NCI-H187 treated with DMSO at 0.1 percent for 48 hours (cell line): ENCODE data around the gene ZNF554.
A peak's percentile ranks its signal among the peaks of the same experiment; 100 is the strongest.

ENCODE experiments used
- DNase-seq: peaks from one replicate; lab custom pipeline; 2025; lab: John Stamatoyannopoulos, UW

Gene ZNF554

GRCh38 chr19:2827840-2828489 is 8.3 kb downstream of the ZNF554 start:
- no peak for DNase-seq

GRCh38 chr19:2834294-2834871 is 14.7 kb downstream of the ZNF554 start:
- no peak for DNase-seq

- no peak for DNase-seq
Observed at GRCh38 chr19:2837430-2837829, 17.8 kb downstream of the ZNF554 start.

DNA sequence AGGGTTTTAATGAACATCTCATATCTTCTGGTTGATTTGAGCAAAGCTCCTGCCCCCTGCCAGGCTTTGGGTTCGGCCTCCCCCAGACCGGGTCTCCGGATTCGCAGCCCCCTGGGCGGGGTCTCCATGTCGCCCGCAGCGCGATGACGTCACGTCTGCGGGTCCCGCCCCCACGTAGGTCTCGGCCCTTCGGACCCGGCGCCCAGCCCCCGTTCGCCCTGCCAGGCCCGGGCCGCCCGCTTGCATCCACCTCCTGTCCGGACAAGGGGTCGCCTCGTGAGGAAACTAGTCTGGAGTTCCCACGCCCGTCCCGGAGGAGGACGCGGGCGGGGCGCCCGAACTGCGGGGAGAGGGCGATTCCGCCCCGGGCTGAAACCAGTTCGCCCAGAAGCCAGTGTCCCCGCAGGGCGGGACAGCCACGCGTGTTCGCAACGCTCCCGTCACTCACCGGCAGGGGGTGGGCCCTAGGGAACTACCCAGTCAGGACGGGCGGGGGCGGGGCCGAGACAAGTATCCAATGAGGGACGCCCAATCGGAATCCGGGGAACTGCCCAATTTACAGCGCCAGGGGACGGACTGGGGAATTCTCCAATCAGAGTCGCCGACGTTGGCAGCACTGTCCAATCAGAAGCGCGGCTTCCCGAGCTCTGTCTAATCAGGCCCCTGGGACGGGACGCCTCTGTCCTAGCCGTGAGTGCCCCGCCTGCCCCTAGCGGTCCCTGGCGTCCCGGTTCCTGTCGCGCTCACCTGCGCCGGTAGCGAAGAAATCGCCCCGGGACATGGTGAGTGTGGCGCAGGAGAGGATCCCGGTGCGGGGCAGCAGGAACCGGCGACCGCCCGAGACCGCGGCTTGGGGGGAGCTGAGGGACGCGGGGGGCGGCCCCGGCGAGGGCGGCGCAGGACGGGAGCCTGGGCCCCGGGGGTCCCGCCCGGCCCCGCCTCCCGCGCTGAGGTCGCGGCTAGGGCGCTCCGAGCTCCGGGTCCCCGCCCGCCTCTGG is 21.4 kb downstream of the ZNF554 start, which contains the start of gene ZNF555:
Gene ZNF555, plus strand, starts transcription at position 682 of the 998 bp plus-strand sequence. Its CDS starts 98 bp downstream, at position 780.
- peak; percentile 95 for DNase-seq

DNA sequence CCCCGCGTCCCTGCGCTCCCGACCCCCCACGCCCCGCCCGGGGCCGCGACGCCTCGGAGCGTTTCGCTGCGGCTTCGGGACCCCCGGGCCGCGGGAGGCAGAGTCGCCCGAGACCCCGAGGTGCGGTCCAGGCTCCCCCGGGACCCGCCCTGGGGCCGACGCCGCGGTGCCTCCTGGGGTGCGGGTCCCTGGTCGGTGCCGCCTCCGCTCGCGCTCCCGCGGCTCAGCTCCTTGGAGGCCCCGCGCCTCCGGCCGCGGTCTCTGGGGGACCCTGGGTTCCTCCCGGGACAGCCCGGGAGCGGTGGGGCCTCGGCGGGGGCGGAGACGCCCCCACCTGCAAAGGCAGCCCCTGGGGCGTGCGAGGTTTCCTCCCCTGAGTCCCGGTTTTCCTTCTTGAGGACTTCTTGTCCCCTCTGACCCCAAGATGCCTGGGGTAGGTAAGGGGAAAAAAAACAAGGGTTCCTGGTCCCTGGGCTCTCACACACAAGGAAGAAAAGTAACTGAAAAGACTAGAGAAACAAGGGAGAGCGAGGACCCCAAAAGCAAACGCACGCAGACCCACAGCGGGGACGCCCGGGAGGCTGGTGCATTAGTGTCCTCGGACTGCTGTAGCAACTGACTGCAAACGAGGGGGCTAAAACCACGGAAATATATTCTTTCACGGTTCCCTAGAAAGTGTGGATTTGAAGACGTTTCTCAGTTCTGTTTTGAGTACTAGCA is 22.3 kb downstream of the ZNF554 start:
- DNase-seq, result no peak

DNA sequence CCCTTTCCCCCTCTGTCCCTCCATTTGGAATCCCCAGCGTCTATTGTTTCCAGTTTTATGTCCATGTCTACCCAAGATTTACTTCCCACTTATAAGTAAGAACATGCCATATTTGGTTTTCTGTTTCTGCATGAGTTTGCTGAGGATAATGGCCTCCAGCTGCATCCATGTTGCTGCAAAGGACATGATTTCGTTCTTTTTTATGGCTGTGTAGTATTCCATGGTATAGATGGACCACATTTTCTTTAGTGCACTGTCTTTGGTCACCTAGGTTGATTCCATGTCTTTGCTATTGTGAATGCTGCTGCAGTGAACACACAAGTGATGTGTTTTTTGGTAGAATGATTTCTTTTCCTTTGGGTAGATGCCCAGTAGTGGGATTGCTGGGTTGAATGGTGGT is 25.4 kb downstream of the ZNF554 start:
- DNase-seq, result no peak

DNA sequence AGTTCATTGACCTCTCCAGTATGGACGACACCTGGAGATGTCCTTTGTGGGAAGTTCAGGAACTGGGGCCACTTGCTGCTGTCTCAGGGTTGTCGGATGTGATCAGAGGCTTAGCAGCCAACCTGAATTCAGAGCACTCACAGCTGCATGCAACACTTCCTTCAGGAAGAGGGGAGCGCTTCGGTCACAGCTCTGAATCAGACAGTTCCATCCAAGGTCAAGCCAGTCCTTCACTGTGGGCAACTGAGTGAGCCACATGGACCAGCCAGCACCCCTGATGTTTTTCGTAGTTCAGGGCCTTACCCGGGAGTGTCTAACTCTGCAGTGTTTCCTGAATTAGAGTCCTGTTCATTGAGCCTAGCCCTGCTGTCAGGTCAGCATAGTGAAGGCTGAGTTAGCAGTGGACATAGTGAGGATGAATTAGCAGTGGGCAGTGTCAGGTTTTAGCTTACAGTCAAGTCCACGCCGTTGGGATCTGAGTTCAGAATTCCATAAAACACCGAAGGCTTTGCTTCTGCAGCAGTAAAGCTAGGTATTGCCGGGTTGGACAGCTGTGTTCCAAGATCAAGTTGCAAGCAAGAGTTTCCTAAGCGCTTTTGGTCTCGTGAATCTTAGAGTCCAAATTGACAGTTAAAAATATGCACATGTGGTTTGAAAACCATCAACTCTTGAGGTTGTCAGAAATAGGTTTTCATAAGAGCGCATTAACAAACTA is 26.7 kb downstream of the ZNF554 start:
- no peak for DNase-seq

- no peak for DNase-seq
Observed at GRCh38 chr19:2847507-2847906, 27.8 kb downstream of the ZNF554 start.

DNA sequence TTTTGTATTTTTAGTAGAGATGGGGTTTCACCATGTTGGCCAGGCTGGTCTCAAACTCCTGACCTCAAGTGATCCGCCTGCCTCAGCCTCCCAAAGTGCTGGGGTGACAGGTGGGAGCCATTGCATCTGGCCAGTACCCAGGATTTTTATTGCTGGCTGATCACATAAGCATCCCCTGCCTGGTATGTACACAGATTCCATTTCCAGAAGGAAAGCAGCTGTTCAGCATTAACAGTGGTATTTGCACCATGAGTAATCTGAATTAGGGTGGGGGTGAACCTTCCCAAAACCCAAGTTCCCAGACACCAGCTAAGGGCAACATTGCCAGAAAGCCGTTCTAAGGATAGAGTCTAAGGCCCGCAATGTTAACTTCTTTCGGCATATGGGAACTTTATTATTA is 28.9 kb downstream of the ZNF554 start:
- DNase-seq, result no peak

DNA sequence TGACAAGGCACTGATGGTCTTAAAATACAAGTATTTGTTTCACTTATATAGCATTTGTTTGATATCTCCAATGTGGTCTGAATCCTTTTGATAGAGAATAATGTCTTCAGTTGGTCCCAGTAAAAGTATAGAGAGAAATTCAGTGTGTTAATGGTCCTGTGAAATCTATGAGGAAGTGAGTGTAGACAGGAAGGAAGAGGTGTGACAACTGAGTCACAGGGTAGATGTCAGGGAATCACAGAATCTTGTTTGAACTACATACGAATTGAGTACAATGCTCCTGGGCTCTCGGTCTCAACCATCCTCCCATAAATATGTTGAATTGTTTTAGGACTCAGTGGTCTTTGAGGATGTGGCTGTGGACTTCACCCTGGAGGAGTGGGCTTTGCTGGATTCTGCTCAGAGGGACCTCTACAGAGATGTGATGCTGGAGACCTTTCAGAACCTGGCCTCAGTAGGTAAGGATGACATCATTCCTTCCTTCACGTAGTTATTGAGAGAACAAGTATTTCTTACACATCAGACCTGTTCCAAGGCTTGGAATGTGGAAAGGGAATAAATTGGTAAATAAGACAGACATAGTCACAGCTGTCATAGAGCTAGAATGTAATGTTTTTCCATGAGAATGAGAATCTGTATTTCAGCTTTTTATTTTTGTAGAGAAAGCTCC is 30.7 kb downstream of the ZNF554 start:
- no peak for DNase-seq

GRCh38 chr19:2852598-2852997 is 32.9 kb downstream of the ZNF554 start:
- DNase-seq, result no peak

DNA sequence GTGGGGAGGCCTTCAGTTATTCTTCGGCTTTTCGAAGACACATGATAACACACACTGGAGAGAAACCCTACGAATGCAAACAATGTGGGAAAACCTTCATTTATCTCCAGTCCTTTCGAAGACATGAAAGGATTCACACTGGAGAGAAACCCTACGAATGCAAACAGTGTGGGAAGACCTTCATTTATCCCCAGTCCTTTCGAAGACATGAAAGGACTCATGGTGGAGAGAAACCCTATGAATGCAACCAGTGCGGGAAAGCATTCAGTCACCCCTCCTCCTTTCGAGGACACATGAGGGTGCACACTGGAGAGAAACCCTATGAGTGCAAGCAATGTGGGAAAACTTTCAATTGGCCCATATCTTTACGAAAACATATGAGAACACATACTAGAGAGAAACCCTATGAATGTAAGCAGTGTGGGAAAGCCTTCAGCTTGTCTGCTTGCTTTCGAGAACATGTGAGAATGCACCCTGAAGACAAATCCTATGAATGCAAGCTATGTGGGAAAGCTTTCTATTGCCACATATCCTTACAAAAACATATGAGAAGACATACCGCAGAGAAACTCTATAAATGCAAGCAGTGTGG is 33.4 kb downstream of the ZNF554 start:
- DNase-seq, result no peak

GRCh38 chr19:2854849-2855248 is 35.2 kb downstream of the ZNF554 start:
- DNase-seq, result no peak

- no peak for DNase-seq
Observed at GRCh38 chr19:2856457-2857050, 36.9 kb downstream of the ZNF554 start.

DNA sequence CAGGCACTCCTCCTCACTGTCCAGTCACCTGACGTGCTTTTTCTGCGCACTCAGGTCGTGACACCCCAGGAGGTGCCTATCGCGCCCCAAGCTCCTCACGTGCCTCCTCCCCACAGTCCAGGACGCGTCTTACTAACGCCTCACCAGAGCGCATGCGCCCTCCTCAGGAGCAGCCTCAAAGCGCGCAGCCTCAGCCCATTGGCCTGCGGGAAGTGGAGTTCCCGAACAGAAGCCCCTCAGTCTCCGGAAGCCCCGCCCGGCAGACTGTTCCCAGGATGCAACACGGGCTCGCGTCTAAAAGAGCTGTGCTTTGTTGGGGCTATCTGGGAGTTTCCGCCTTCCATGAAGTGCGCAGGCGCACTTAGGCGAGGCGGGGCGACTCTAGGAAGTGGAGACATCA is 39.2 kb downstream of the ZNF554 start:
- DNase-seq, result no peak

DNA sequence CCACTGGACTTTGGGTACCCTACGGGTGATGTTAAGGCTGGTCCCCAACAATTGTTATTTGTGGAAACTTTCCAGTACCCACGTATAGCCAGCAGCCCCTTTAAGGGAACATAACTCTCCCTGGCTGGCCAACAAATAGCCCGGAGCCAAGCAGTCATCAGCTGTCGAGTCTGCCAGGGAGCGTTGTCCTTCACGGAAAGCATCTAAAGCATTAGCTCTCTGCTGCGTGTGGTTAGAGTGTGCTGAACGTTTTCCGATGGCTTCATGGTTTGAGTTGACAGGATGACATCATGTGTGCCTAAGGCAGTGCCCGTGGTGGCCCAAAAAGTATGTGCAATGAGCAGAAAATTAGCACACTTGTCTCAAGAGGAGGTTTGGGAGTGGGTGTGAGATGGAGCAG is 44.1 kb downstream of the ZNF554 start:
- no peak for DNase-seq

DNA sequence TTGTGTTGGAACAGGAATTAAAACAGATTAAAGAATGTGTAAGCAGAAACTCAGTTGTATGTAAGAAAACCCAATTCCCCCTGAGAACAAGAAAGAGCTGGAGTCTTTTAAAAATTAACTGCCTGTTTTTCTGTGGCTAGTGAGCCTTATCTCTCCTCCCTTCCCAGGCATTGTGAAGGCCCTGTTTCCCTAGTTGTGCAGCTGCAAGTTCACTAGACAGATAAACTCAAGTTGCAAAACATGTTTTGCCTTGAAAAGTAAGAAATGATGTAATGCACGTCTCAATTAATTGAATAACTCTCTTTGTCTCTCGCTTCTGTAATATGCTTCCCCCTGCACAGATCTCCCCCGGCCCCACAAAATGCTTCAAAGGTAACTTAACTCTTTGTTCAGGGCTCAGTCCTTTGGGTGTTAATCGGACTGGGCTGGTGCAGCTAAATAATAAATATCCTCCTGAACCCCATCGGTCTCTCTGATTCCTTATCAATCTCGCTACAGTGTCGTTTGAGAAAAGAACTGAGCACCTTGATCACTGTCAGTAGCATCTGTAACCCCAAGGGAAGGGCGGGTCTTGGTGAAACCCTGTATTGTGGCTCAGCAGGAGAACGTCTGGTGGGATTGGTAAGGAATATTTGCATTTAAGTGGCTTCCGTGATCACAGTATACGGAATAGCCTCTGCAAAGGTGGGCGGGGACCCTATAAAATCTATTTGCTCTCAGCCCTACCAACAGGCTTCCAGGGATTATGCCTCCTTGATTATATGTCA is 45.8 kb downstream of the ZNF554 start:
- no peak for DNase-seq

DNA sequence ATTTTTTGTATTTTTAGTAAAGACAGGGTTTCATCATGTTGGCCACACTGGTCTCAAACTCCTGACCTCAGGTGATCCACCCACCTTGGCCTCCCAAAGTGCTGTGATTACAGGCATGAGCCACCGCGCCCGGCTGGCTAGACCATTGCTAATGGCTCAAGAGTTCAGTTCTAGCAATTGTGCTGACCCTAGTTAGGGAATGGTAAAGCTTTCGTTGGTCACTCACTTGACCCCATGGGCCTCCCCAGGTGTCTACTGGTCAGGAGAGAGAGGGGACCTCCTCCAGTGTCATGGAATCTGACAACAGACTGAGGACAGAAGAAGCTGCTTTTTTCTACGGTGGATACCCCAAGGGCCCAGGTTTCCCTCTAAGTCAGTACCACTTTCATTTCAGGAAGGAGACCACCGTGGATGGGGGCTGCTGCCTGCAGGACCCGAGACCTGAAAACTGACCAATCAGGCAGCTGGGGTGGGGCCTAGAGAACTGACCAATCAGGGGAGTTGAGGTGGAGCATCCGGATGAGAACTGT is 46.9 kb downstream of the ZNF554 start:
- no peak for DNase-seq
